GM12872 (cell line): ENCODE results near the gene ATRN.

ENCODE experiments used
- CTCF ChIP-seq: IDR thresholded peaks from 3 replicates; pipeline ENCODE4 v1.5.1; 2011; ENCODE audit warnings: low read depth, mild to moderate bottlenecking, low read length, moderate library complexity; ENCODE audit not compliant: insufficient read depth

The ATRN gene

DNA sequence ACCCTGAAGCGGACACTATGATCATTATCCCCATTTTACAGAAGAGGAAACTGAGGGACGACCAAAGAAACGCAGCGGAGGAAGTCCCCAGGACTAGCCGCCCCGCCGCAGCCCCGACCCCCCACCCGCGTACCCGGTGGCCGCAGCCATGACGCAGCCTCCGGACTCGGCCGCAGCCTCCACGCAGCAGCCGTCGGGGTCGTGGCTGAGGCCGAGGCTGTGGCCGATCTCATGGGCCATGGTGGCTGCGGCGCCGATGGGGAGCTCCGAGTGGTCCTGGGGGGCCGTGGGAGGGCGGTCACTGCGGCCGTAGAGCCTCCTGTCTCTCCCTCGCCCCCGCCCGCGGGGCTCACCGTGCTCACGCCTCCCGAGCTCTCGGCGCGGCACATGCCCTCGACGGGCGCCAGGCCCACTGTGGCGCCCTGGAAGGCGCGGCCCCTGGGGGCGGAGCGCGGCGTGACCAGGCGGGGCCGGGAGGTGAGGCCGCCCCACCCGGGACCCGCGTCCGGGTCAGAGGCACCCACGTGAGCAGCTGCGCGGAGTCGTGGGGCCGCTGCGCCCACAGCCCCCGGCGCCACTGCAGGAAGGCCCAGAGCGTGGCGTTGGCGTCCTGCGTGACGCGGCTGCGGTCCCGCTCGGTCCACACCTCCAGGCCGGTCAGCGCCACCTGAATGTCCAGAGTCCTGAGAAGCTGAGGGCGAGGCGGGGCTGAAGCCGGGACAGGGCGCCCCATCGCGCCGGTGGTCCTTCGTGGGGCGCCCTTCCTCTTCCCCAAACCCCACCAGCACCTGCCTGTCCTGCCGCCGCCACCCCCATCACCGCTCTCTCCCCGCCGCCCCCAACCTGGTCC lies 202.6 kb downstream of the ATRN start:
- no peak for TF ChIP-seq CTCF

GRCh38 chr20:3674447-3674846 lies 203.6 kb downstream of the ATRN start:
- no peak for TF ChIP-seq CTCF

- TF ChIP-seq CTCF = no peak
Observed at GRCh38 chr20:3674995-3675900, 204.4 kb downstream of the ATRN start.

- no peak for TF ChIP-seq CTCF
Observed at GRCh38 chr20:3677733-3678132, 206.9 kb downstream of the ATRN start.

DNA sequence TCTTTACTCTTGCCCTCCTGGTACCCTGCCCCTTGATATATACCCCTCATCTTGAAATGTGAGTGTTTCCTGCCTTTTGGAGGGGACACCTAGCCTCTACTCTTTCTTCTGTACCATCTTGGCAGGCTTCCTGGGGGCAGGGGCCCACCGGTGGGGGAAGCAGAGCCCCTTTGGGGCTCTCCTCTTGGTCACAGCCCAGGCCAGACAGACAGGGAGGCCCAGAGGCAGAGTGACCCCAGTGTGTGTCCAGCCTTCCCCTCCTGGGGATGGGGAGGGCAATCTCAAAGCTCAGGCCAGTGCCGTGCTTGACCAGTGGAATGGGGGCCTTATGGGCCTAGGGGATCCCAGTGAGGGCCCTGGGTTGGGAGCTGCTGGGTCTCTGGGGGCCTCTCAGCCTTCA lies 207.4 kb downstream of the ATRN start:
- TF ChIP-seq CTCF = no peak

DNA sequence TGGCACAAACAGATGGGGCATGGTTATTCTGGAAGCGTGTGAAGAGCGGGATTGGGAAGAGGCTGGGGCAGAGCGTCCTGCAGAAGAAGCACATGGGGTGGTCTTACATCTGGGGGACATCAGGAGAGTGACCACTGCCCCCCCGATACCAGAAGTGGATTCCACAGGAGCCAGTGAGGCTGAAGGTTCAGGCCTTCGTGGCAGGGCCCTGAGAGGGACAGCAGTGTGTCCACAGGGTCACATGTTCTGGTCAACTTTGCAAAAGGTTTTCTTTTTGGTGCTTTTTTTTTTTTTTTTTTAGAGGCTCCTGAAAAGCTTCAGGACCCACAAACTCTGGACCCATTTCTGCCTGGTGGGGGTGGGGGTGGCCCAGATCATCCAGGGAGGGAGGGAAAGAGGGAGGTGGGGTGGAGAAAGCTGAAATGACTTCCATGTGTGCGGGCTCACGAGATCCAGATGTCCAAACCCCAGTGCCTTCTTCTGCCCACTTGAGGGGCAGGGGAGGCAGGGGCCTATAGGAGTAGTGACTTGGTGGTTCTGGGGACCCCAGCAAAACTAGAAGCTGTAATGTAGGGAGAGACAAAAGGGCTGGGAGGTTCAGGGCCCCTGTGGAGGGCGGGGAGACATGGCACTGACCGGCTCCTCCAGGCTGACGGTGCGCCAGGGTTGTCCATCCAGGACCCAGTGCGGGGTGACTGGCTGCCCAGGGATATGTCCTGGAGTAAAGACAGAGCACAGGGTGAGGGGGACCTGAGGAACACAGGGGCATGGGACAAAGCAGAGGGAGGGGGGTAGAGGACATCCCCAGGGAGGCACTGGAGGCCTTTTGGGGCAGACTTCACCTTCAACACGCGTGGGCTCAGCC lies 208.3 kb downstream of the ATRN start:
- TF ChIP-seq CTCF = no peak
